OCI-LY1 (cell line): ENCODE measurements around the gene PRKG1.

ENCODE experiments used
- H2AFZ ChIP-seq: fragments of 200-600 bp; sonication (generic), shearing (Covaris generic); 2 replicates; pipeline ENCODE4 v1.6.0; 2014; ENCODE audit warnings: antibody characterized with exemption, mild to moderate bottlenecking, low read length
- H3F3A ChIP-seq: fragments of 200-600 bp; sonication (generic), shearing (Covaris generic); 2 replicates; pipeline ENCODE4 v1.6.0; 2014; ENCODE audit warnings: mild to moderate bottlenecking, antibody characterized with exemption, low read length, moderate library complexity; ENCODE audit not compliant: insufficient read depth
- H3K27ac ChIP-seq: fragments of 200-600 bp; sonication (generic); 2 replicates; pipeline ENCODE4 v1.5.1; 2014; ENCODE audit warnings: low read length, mixed run types, mild to moderate bottlenecking, low read depth; ENCODE audit not compliant: poor library complexity, severe bottlenecking
- H3K27me3 ChIP-seq: fragments of 200-600 bp; sonication (generic); 2 replicates; pipeline ENCODE4 v1.6.0; 2014; ENCODE audit warnings: antibody characterized with exemption, mild to moderate bottlenecking, low read length, moderate library complexity; ENCODE audit not compliant: insufficient read depth
- H3K36me3 ChIP-seq: fragments of 200-600 bp; sonication (generic); 2 replicates; pipeline ENCODE4 v1.6.1; 2014; ENCODE audit warnings: mild to moderate bottlenecking, antibody characterized with exemption, low read length, moderate library complexity, mixed read lengths; ENCODE audit not compliant: insufficient read depth
- H3K4me1 ChIP-seq: fragments of 200-600 bp; sonication (generic); 2 replicates; pipeline ENCODE4 v1.5.1; 2014; ENCODE audit warnings: mild to moderate bottlenecking, low read length, moderate library complexity; ENCODE audit not compliant: insufficient read depth, severe bottlenecking
- H3K4me2 ChIP-seq: fragments of 200-600 bp; sonication (generic), shearing (Covaris generic); 2 replicates; pipeline ENCODE4 v1.6.1; 2014; ENCODE audit warnings: low read length
- H3K4me3 ChIP-seq: fragments of 200-600 bp; sonication (generic); 2 replicates; pipeline ENCODE4 v1.5.1; 2014; ENCODE audit warnings: low read length, low read depth, mild to moderate bottlenecking, mixed read lengths; ENCODE audit not compliant: poor library complexity, severe bottlenecking
- H3K79me2 ChIP-seq: fragments of 200-600 bp; shearing (Covaris generic); 2 replicates; pipeline ENCODE4 v1.6.1; 2016; ENCODE audit warnings: mixed run types, low read length, mixed read lengths; ENCODE audit not compliant: insufficient read depth
- H3K9ac ChIP-seq: fragments of 200-600 bp; sonication (generic), shearing (Covaris generic); 2 replicates; pipeline ENCODE4 v1.6.1; 2014; ENCODE audit warnings: mild to moderate bottlenecking, low read length, mixed read lengths
- H3K9me2 ChIP-seq: fragments of 200-600 bp; sonication (generic), shearing (Covaris generic); 2 replicates; pipeline ENCODE4 v1.6.1; 2014; ENCODE audit warnings: low read depth, mild to moderate bottlenecking, low read length, mixed read lengths
- H3K9me3 ChIP-seq: fragments of 200-600 bp; shearing (Covaris generic); 2 replicates; pipeline ENCODE4 v1.6.1; 2014; ENCODE audit warnings: low read length, mixed read lengths
- H4K20me1 ChIP-seq: fragments of 200-600 bp; sonication (generic), shearing (Covaris generic); 2 replicates; pipeline ENCODE4 v1.6.0; 2016; ENCODE audit warnings: mild to moderate bottlenecking, low read length; ENCODE audit not compliant: insufficient read depth
- EZH2 ChIP-seq: fragments of 200-600 bp; sonication (generic), shearing (Covaris generic); IDR thresholded peaks from 2 replicates; pipeline ENCODE4 v1.8.0; 2017; ENCODE audit warnings: borderline replicate concordance, mixed run types, mild to moderate bottlenecking, antibody characterized with exemption, low read length, moderate library complexity, mixed read lengths
- TF ChIP-seq, protein P1 (sequence below): fragments of 200-600 bp; sonication (generic), shearing (Covaris generic); IDR thresholded peaks from 2 replicates; pipeline ENCODE4 v1.5.1; 2017; ENCODE audit warnings: mild to moderate bottlenecking, antibody characterized with exemption, low read length, moderate library complexity, mixed read lengths

The PRKG1 gene

DNA sequence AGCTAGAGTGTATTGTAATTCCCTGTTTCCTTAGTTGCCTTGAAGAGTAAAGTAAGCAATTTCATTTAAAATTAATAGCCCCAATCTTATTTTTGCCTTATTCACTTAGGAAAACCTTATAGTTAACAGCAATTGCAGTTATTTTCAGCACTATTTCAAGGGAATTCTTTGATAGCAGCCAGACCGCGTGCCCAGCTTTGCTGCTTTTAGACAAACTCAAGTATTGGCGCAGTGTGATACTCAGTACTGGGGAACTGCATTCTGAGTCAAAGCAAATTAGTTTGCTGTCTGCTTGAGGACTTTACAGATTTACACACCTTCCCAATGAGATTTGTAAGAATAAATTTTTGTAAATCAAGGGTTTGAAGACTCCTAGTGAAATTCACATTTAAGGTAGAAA is 21.2 kb downstream of the PRKG1 start:
- Histone ChIP-seq H3K9ac (no peak overlapping the region), H3K36me3 (no peaks in the 10 kb centered on the region), H3K9me3 (no peaks in the 10 kb centered on the region), H3K4me1 (no peaks in the 10 kb centered on the region), H3K9me2 (no peaks in the 10 kb centered on the region), H3K27ac (no peak overlapping the region), H3K4me3 (no peak overlapping the region), H3K4me2 (no peak overlapping the region), H3K79me2 (no peaks in the 10 kb centered on the region), H2AFZ (no peak overlapping the region), H3K27me3 (no peaks in the 10 kb centered on the region), H4K20me1 (no peaks in the 10 kb centered on the region), H3F3A (no peaks in the 10 kb centered on the region)
- TF ChIP-seq, protein P1, sequence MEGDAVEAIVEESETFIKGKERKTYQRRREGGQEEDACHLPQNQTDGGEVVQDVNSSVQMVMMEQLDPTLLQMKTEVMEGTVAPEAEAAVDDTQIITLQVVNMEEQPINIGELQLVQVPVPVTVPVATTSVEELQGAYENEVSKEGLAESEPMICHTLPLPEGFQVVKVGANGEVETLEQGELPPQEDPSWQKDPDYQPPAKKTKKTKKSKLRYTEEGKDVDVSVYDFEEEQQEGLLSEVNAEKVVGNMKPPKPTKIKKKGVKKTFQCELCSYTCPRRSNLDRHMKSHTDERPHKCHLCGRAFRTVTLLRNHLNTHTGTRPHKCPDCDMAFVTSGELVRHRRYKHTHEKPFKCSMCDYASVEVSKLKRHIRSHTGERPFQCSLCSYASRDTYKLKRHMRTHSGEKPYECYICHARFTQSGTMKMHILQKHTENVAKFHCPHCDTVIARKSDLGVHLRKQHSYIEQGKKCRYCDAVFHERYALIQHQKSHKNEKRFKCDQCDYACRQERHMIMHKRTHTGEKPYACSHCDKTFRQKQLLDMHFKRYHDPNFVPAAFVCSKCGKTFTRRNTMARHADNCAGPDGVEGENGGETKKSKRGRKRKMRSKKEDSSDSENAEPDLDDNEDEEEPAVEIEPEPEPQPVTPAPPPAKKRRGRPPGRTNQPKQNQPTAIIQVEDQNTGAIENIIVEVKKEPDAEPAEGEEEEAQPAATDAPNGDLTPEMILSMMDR: no peak
- no peak for TF ChIP-seq EZH2

DNA sequence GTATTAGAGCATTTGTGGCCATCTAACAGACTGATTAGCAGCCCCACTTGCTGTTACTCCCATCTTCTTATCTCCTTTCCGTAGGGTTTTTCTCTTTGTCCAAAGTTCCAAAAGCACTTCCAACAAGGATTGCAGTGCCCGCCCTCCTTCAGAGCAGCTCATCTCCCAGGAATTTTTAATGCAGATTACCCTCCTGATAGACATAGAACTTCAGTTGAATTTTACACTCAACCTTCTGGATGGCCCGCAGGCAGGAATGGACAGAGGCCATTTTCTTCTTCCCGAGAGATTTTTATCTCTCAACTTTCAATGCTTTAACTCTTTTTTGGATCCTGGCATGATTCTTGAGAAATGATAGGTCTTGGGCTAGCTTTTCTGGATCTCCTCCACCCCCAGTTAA is 23.3 kb downstream of the PRKG1 start:
- no peaks in the 10 kb centered on the region for H3K36me3 ChIP-seq
- no peaks in the 10 kb centered on the region for H3K9me3 ChIP-seq
- H3K4me2 ChIP-seq: no peak overlapping the region
- H3K4me1 ChIP-seq: no peaks in the 10 kb centered on the region
- no peaks in the 10 kb centered on the region for H3K27me3 ChIP-seq
- H3K9me2 ChIP-seq: no peaks in the 10 kb centered on the region
- H3K4me3 ChIP-seq: no peak overlapping the region
- H2AFZ ChIP-seq: no peak overlapping the region
- H4K20me1 ChIP-seq: no peaks in the 10 kb centered on the region
- H3K79me2 ChIP-seq: no peaks in the 10 kb centered on the region
- no peak overlapping the region for H3K27ac ChIP-seq
- H3F3A ChIP-seq: no peaks in the 10 kb centered on the region
- no peak for TF ChIP-seq EZH2
- no peak overlapping the region for H3K9ac ChIP-seq

DNA sequence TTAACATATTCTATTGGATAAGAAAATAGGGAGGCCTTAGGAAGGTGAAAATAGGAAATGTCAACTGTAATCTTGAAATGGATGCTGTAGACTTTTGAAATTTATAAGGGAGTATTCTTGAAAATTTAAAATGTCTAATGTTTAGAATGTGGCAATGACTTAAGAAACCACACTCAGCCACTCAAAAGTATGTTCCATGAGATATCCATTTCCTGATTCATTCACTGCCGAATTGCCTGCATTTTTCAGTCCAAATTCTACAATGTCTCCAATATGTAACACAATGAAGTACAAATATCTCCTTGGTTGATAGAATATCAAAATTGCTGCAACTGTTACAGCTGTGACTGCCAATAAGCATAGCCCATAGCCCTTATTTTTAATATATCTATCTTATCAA is 25.9 kb downstream of the PRKG1 start:
- Histone ChIP-seq H3K27me3 (no peaks in the 10 kb centered on the region), H3K36me3 (no peaks in the 10 kb centered on the region), H3K4me2 (no peak overlapping the region), H2AFZ (no peak overlapping the region), H3K9me2 (no peaks in the 10 kb centered on the region), H3K9me3 (no peaks in the 10 kb centered on the region), H3K27ac (no peak overlapping the region), H3K4me1 (no peaks in the 10 kb centered on the region), H3K9ac (no peak overlapping the region), H4K20me1 (no peaks in the 10 kb centered on the region), H3K4me3 (no peak overlapping the region), H3K79me2 (no peaks in the 10 kb centered on the region), H3F3A (no peaks in the 10 kb centered on the region)
- no peak for TF ChIP-seq EZH2
- TF ChIP-seq, protein P1: no peak

DNA sequence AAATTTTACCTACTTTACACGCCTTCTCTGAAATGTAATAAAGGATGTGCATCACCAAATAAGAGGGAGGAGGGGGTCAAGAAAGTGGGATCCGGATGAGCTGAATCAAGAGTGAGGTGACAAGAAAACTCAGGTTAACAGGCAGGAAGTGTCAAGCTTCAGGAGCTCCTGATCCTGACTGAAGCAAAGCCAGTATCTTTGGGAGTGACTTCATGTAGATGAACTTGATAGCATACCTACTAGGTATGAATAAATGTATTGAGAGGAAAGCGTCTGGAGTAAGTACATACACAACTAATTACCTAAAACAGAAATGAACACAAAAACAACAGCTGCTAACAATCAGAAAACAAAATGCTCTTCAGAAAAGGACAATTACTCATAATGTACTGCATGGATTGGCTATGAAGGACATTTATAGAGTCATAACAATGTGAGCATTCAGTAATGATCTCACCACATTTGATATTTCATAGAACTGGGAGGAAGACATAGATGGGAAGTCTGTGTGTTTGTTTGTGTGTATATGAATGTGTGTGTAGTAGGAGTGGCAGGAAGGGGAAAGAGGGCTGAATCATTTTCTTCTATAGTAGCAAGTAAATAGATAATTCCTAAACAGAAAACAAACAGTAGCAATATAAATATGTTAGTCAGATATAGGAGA is 29.4 kb downstream of the PRKG1 start:
- no peak overlapping the region for H3K4me2 ChIP-seq
- H3K9me3 ChIP-seq: no peaks in the 10 kb centered on the region
- H3K9ac ChIP-seq: no peak overlapping the region
- no peaks in the 10 kb centered on the region for H3K4me1 ChIP-seq
- H3K79me2 ChIP-seq: no peaks in the 10 kb centered on the region
- no peak overlapping the region for H2AFZ ChIP-seq
- no peaks in the 10 kb centered on the region for H3K27me3 ChIP-seq
- no peak for TF ChIP-seq EZH2
- TF ChIP-seq, protein P1: no peak
- no peaks in the 10 kb centered on the region for H3F3A ChIP-seq
- no peaks in the 10 kb centered on the region for H3K9me2 ChIP-seq
- H3K36me3 ChIP-seq: no peaks in the 10 kb centered on the region
- no peak overlapping the region for H3K27ac ChIP-seq
- no peak overlapping the region for H3K4me3 ChIP-seq
- H4K20me1 ChIP-seq: no peaks in the 10 kb centered on the region
